Calu3 (cell line): ENCODE measurements around the gene GRAMD2B. TPM values are rescaled to one million over a fixed set of nuclear protein-coding genes. Genes with fewer than 3 reads are reported as not detected.

Experiments
- BruUV-seq: library from RNA; stranded (reverse); fragments of 400-500 nt; replicated peaks from 2 replicates; lab custom pipeline; 2021; lab: Mats Ljungman, UMichigan
- CTCF ChIA-PET: fragments of 300-600 bp; sonication (Branson Sonifier 250); formaldehyde crosslinking; loops from one replicate; lab custom pipeline; 2022; ENCODE audit warnings: antibody characterized with exemption; lab: Charles Lee
- DNase-seq: peaks from one replicate; pipeline ENCODE4 v3.0.0; 2022
- H3K27ac Mint-ChIP-seq: one replicate; pipeline ENCODE4 v1.8.0; 2022; ENCODE audit warnings: mixed read lengths; ENCODE audit not compliant: unreplicated experiment
- H3K27me3 Mint-ChIP-seq: one replicate; pipeline ENCODE4 v1.8.0; 2022; ENCODE audit warnings: mixed read lengths; ENCODE audit not compliant: unreplicated experiment
- H3K36me3 Mint-ChIP-seq: one replicate; pipeline ENCODE4 v1.8.0; 2022; ENCODE audit warnings: mild to moderate bottlenecking, moderate library complexity, mixed read lengths; ENCODE audit not compliant: insufficient read depth, unreplicated experiment
- H3K4me1 Mint-ChIP-seq: one replicate; pipeline ENCODE4 v1.8.0; 2022; ENCODE audit warnings: mild to moderate bottlenecking, low read depth, mixed read lengths; ENCODE audit not compliant: unreplicated experiment
- H3K4me3 Mint-ChIP-seq: one replicate; pipeline ENCODE4 v1.8.0; 2022; ENCODE audit warnings: mild to moderate bottlenecking, low read depth, moderate library complexity, mixed read lengths; ENCODE audit not compliant: unreplicated experiment
- H3K9me3 Mint-ChIP-seq: one replicate; pipeline ENCODE4 v1.8.0; 2022; ENCODE audit warnings: low read depth, mixed read lengths; ENCODE audit not compliant: unreplicated experiment
- intact Hi-C: fragments of 100-400 bp; cut with micrococcal nuclease; formaldehyde crosslinking; loops from one replicate; pipeline ENCODE4 v1.10.0; 2022; ENCODE audit not compliant: unreplicated experiment
- total RNA-seq: library from RNA; stranded (reverse); gene quantifications from 2 replicates; pipeline ENCODE4 v1.2.3, GENCODE V29; 2022
- TF ChIP-seq, protein P1 (sequence below): fragments of 200-600 bp; IDR thresholded peaks from one replicate; pipeline ENCODE4 v1.8.0; 2022; ENCODE audit warnings: antibody characterized with exemption; ENCODE audit not compliant: unreplicated experiment

Gene GRAMD2B
- total RNA-seq, 1 experiment from 2014 or later: 23.0 TPM

DNA sequence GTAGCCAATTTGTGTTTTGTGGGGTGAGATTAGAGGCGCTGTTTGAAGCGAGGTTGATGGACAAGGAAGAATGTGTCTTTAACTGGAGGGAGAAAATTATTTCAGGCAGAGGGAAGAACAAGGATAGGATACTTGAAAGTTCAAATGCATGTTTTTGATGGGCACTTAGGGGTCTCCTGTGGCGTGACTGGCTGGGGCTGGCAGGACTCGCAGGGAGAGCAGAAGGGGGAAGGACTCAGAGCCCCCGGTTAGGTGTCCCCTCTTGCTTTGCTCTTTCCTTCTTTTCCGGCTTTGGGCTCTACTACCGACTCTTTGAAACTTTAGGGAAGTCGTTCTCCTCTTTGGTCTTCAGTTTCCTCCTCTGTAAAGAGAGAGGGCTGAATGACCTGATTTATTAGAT lies 12.1 kb downstream of the GRAMD2B start:
- CTCF ChIA-PET: no interaction called here
- Mint-ChIP-seq H3K4me1 (peaks cover 9% of the 10 kb centered on the region), H3K27me3 (no peaks in the 10 kb centered on the region), H3K4me3 (no peak overlapping the region), H3K9me3 (no peaks in the 10 kb centered on the region), H3K36me3 (peaks cover 11% of the 10 kb centered on the region), H3K27ac (no peak overlapping the region)
- TF ChIP-seq, protein P1, sequence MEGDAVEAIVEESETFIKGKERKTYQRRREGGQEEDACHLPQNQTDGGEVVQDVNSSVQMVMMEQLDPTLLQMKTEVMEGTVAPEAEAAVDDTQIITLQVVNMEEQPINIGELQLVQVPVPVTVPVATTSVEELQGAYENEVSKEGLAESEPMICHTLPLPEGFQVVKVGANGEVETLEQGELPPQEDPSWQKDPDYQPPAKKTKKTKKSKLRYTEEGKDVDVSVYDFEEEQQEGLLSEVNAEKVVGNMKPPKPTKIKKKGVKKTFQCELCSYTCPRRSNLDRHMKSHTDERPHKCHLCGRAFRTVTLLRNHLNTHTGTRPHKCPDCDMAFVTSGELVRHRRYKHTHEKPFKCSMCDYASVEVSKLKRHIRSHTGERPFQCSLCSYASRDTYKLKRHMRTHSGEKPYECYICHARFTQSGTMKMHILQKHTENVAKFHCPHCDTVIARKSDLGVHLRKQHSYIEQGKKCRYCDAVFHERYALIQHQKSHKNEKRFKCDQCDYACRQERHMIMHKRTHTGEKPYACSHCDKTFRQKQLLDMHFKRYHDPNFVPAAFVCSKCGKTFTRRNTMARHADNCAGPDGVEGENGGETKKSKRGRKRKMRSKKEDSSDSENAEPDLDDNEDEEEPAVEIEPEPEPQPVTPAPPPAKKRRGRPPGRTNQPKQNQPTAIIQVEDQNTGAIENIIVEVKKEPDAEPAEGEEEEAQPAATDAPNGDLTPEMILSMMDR: no peak
- no TSS peak for BruUV-seq
- intact Hi-C loops: no loop called here
- DNase-seq: no peak

DNA sequence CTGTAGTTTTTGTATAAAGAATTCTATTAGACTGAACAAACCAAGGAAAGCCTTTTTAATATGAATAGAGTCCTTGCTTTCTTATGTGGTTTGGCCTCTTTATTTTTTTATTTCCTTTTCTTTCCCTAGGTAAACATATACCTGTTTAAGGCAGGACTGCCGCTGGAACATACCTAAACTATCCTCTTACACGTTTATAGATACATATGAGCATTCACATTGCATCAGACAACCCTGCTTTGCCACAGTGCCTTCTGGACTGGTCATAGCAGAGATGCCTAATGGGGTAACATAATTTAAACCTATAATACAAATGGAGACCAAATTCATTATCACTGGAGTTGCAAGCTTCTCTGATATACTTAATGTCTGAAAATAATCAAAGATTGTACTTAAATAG lies 12.5 kb downstream of the GRAMD2B start:
- CTCF ChIA-PET: interaction anchor here (1.3 kb wide), 1 partner anchor 12 kb away, joined by 3 read pairs; the partner anchor contains the start of gene GRAMD2B
- H3K9me3 Mint-ChIP-seq: no peaks in the 10 kb centered on the region
- DNase-seq: no peak
- intact Hi-C loops: no loop called here
- H3K36me3 Mint-ChIP-seq: peaks cover 11% of the 10 kb centered on the region
- H3K27me3 Mint-ChIP-seq: no peaks in the 10 kb centered on the region
- TF ChIP-seq, protein P1: no peak
- no TSS peak for BruUV-seq
- H3K27ac Mint-ChIP-seq: no peak overlapping the region
- H3K4me3 Mint-ChIP-seq: no peak overlapping the region
- peaks cover 9% of the 10 kb centered on the region for H3K4me1 Mint-ChIP-seq

DNA sequence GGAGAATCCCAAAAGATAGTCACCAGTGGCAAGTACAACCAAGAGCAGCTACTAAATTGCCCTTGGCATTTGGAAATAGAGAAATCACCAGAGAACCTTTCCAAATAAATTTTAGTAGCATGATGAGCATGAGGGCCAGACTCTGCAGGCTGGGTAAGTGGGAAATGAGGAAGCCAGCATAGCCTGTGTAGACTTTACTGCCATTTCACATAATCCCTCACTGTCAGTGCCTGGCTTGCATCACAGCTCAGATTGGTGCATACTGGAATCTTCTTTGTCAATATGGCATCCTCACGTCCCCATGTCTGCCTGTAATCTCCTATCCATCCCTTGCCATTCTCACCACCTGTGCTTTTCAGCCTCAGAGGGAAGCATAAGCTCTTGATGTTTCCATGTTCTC lies 14.5 kb downstream of the GRAMD2B start:
- no TSS peak for BruUV-seq
- Mint-ChIP-seq H3K27ac (no peak overlapping the region), H3K4me1 (peaks cover 9% of the 10 kb centered on the region), H3K27me3 (no peaks in the 10 kb centered on the region), H3K4me3 (no peak overlapping the region), H3K36me3 (peaks cover 11% of the 10 kb centered on the region), H3K9me3 (no peaks in the 10 kb centered on the region)
- DNase-seq: no peak
- intact Hi-C loops: no loop called here
- CTCF ChIA-PET: no interaction called here
- TF ChIP-seq, protein P1: no peak

DNA sequence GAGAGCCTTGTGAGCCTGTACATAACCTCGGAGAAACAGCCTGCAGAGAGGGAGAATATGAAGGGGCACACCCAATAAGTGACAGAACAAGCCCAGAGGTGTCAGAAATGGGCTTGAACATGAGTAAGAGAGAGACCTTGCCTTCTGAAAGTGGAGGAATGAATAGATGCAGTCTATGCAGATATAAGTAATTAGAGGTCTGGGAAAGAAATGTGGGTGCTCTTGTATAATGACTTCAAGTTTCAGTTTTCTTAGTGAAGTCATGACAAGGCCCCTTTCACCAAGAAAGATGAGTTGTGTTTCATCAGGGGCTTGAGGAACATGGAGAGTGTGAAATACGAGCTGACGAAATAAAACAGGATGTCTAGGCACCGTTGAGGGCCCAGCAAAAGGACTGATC lies 15.1 kb downstream of the GRAMD2B start:
- TF ChIP-seq, protein P1: no peak
- Mint-ChIP-seq H3K9me3 (no peaks in the 10 kb centered on the region), H3K27ac (no peak overlapping the region), H3K4me3 (no peak overlapping the region), H3K27me3 (no peaks in the 10 kb centered on the region), H3K36me3 (peaks cover 11% of the 10 kb centered on the region), H3K4me1 (peaks cover 9% of the 10 kb centered on the region)
- DNase-seq: no peak
- intact Hi-C loops: no loop called here
- BruUV-seq: no TSS peak
- CTCF ChIA-PET: no interaction called here
